Breast epithelium (tissue), 3 donors: Measurements from ENCODE around the gene MINDY4.

ENCODE experiments used
- POLR2A ChIP-seq: fragments of 450-650 bp; IDR thresholded peaks from one replicate; pipeline ENCODE4 v1.6.1; 2016; ENCODE audit warnings: antibody characterized with exemption, mild to moderate bottlenecking, moderate library complexity
- POLR2AphosphoS5 ChIP-seq, 3 donors: sonication (generic); formaldehyde crosslinking; IDR thresholded peaks; one replicate each; pipeline ENCODE4 v1.6.1; 2017; ENCODE audit warnings: antibody characterized with exemption in 3 of 3
- TF ChIP-seq, protein P1 (sequence below), 3 donors: fragments of 450-650 bp; IDR thresholded peaks; one replicate each; pipeline ENCODE4 v1.5.1; 2016 to 2017; ENCODE audit warnings: antibody characterized with exemption in 3 of 3, mild to moderate bottlenecking in 3 of 3, moderate library complexity in 3 of 3

DNA sequence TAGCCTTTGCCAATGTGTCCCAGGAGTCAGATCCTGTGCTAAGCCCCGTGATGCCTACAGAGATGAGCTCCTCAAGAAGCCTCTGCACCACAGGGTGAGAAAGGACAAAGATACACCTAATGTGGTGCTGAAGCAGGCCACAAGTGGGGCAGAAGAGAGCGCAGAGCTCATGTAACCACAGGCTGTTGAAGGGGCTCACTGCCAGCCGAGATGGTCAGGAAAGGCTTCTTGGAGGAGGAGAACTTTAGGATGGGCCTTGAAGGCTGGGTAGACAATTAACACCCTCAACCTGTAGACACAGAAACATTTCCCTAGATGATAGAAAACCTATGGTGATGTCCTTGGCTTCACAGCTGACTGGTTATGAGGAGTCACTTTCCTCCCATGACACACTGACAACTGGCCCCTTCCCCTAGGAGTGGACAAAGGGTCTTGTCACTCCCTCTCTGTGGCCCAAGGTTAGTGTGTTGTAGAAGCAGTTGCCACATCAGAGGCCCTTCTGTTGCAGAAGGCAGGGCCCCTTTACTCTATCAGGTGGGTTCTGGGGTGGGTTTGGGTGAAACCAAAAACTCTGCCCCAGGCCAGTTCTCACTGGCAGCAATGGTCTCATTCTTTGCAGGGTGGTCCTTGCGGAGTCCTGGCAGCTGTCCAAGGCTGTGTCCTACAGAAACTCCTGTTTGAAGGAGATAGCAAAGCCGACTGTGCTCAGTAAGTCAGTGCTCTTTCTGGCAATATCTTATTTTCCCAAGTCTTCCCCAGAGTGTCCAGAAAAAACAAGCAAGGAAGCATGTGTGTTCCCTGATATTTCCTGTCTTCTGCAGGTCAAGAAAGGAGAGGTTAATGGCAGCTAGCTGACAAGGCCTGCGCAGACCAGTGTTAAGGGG lies 69.2 kb downstream of the MINDY4 start:
- TF ChIP-seq POLR2AphosphoS5 (IDR thresholded peaks at IDR 0.05) (no peak), POLR2A (no peak)
- TF ChIP-seq, protein P1, sequence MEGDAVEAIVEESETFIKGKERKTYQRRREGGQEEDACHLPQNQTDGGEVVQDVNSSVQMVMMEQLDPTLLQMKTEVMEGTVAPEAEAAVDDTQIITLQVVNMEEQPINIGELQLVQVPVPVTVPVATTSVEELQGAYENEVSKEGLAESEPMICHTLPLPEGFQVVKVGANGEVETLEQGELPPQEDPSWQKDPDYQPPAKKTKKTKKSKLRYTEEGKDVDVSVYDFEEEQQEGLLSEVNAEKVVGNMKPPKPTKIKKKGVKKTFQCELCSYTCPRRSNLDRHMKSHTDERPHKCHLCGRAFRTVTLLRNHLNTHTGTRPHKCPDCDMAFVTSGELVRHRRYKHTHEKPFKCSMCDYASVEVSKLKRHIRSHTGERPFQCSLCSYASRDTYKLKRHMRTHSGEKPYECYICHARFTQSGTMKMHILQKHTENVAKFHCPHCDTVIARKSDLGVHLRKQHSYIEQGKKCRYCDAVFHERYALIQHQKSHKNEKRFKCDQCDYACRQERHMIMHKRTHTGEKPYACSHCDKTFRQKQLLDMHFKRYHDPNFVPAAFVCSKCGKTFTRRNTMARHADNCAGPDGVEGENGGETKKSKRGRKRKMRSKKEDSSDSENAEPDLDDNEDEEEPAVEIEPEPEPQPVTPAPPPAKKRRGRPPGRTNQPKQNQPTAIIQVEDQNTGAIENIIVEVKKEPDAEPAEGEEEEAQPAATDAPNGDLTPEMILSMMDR (IDR thresholded peaks at IDR 0.05) = no peak
